ENCODE data around the gene FYN.
"Not testable (repeated sequence)": the region's sequence is repeated elsewhere in the genome, so short reads cannot be mapped to it uniquely, and the experiment has no call there.

The FYN gene

DNA sequence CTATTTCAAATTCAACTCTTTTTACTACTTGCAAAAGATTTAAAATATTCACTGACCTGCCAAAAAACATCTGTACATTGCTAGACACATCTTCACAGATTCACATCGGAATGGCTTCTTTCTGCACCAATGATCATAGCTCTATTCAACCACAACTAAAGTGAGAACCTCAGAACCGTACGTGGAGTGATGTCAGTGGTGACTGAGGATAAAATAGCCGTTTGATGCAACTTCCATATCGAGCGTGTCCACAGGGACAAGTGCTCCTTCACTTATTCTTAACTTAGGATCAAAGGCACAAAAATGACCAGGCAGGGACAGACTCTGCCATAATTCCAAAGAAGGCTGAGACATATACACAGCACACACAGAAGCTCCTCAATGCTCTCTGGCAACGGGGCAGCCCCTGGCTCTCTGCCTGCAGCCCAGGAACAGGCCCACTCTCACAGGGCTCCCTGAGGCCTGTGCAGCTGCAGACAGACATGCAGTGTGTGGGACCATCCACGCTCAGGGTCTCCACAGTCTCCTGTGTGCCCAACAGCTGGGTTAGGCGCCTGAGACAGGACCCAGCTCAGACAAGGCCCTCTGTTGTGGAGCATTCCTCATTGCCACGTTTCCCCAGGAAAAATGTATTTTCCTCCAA is 22.8 kb downstream of the FYN start:
- DNase-seq (ENCODE audit: low spot score), result no peak

DNA sequence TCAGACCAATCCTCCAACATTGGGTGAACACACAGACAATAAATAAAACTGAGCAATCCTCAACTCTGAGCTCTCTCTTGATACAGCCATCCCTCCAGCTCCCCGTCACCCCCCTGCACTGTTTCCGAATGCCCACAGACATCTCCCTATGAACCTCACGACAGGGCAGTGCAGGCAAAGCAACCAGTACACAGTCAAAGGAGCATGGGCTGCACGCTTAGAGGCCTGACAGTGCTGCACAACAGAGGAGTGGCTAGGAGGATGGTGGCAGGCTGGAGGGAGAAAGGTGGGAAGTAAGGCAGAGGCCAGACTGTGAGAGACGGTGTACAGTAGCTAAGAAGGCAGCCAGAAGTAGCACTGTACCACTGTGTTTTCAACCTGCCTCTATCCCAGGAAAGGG is 24.0 kb downstream of the FYN start:
- DNase-seq (ENCODE audit: low spot score), result no peak

DNA sequence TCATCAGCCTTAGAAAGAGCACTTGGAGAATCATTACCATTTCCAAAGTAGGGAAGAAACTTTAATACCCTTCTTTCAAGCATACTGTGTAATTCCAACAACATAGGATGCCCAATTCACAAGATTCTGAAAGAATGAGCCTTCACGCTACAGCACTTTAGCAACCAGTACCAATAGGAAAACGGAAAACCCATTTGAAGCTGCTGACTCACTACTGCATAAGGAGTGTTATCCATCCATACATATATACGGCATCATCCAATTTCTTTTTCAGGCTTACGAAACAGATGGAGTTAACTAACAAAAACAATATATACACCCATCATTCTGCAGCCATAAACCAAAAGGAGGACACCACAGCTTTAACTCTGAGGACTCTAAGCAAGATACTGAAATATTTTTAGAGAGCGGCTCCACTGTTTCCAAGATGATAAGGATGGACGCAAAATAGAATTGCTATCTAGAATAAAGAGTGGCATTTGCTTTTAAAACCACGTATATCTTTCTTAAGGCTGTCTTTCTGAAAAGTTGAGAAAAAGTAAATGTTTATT is 24.9 kb downstream of the FYN start:
- no peak for DNase-seq (ENCODE audit: low spot score)

DNA sequence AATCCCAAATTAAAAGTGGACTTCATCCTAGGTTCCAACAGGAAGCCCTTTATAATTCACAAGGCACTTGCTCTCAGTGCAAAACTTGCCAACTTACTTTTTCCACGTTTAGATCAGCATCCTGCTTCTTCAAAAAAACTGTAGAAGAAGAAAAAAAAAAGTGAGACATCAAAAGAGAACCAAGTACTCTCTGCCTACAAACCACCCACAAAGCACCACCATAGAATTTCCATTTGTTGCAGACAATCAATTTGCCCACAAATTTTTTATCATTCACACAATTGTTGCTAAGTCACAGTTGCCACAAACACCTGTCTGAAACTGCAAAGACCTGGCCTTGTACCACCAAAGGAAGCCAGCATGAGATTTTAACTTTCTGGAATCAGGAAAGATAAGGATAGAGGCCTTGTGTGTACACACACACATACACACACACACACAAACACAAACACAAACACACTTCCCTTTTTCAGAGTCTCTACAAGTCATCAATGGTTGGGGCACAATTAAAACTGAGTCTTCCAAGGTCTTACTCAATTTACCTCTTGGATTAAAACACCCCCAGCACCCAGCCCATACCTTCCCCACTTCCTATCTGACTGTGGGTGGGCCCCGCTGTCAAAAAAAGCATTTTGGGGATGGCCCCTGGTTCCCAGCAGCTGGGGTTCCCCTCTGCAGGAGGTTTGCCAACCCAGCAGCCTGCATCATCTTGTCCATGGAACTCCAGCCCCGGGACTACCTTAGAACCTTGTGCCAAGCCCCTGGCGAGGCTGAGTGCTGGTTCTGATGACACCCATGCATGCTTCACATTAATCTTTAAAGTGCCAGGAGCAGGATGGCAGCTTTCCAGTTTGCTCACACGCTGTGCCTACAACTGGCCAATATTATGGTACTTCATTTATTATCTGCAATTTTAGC is 26.5 kb downstream of the FYN start:
- DNase-seq (ENCODE audit: low spot score), result no peak

DNA sequence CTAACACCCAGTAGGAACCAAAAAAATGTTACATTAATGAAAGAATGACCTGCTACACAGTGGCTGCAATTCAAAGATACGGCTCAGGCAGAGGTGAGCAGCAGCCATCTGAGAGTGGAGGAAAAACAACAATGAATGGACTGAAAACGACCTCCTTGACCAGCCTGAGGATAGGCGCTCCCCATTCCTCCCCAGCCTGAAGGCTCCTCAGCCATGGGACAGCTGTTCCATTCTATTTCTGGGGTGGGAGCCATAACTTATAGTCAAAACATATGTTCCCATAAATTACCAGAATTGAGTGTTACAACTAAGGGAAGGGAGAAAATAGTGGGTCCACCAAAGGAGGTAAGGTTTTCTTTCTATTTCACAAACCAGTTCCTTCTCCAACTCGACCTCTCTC is 27.2 kb downstream of the FYN start:
- no peak for DNase-seq (ENCODE audit: low spot score)

DNA sequence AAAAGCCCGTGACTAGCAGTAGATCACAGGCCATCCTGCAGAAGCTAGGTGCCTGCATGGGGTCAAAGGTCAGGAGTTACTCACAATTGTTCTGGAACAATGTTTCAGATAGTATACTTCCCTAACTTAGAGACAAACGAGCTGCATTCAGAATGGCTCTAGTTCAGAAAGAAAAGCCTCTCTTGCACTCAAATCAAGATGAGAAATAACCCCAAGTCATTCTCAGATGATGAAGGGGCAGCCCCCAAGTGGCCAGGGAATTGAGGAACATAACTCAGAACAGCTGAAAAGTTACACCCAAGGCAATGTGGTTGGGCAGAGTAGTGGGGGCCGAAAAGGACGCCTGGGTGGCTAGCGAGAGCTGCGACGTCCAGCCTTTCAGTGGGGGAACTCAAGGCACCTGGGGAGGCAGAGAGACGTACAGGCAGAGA is 27.8 kb downstream of the FYN start:
- no peak for DNase-seq (ENCODE audit: low spot score)

DNA sequence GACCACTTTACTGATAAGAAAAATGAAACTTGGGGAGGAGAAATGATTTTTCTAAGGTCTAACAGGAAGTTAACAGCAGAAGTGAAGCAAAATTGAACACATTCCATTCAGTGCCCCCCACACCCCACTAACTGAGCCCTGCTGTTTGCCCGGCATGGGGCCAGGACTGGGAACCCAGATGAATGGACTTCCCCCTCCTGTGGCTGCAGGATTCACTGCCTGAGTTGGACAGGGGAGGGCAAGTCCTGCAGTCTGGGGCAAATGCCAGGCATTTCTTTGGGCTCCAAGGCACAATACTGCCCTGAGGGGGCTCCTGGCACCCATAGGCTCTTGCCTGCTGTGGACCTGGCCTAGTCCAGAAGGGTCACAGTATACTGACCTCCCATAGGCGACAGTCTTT is 28.3 kb downstream of the FYN start:
- no peak for DNase-seq (ENCODE audit: low spot score)

DNA sequence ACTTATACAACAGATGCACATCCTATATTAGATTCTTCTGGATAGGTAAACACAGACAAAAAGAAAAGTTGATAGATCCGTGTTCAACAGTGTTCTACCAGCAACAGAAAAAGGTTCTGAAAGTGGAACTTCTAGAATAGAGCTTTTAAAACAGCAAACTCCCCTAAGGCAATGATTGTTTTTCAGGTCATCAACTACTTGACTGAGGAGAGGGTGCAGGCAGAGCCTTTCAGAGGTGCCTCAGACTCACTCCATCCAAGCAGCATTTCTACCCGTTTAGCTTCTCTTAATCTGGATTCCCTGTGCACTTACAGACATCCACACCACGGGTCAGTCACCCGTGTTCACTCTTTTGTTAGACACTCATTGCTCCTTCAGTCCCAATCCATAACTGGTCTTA is 28.9 kb downstream of the FYN start:
- no peak for DNase-seq (ENCODE audit: low spot score)

DNA sequence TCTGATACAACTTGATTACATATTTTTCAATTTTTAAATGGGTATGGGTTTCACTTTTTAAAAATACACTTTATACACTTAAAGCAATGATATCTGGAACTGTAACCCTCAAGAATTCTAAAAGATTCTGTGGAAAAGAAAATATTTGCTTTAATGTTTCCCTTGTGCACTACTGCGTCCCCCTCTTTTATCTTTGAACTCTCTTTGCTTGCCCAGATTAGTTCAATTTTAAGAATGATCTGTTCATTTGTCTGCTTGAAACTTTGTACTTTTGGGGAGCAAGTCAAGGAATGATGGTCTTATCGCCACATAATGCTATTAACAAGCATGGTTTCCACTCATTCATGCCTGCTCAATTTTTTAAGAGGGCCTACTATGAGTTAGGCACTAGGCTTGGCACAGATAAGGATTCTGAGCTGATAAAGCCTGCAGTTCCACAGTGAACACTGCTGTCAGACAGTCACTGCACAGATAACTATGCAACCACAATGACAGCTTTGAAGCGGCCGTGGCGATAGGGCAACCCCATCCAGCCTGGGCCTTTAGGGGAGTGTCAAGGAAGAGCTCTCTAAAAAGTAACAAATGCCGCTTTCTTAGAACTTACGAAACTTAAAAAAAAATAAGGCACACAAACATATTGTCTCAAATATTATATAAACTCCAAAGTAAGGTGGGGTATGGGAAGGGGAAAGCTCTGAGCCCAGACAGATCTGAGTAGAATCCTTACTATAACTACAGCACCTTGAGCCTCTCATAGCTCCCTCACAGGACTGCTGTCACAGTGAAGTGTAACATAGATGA is 29.7 kb downstream of the FYN start:
- no peak for DNase-seq (ENCODE audit: low spot score)

DNA sequence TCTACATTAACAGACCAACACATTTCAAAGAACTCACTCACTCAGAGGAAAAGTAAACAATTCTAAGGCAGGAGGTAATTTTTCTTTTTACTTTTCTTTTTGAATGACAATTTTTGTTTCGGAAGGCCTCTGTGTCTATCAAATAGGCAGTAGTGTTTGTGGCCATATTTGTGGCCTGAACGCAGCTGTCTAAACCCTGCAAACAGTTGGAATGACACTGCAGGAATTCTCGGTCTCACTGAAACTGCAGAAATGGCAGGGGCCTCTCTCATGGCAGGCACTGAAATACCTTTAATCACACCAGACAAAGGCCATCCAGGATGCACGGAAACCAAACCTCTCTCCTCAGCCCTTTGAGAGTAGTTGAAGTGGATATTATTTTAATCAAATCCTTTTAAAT is 30.4 kb downstream of the FYN start:
- DNase-seq (ENCODE audit: low spot score), result no peak

DNA sequence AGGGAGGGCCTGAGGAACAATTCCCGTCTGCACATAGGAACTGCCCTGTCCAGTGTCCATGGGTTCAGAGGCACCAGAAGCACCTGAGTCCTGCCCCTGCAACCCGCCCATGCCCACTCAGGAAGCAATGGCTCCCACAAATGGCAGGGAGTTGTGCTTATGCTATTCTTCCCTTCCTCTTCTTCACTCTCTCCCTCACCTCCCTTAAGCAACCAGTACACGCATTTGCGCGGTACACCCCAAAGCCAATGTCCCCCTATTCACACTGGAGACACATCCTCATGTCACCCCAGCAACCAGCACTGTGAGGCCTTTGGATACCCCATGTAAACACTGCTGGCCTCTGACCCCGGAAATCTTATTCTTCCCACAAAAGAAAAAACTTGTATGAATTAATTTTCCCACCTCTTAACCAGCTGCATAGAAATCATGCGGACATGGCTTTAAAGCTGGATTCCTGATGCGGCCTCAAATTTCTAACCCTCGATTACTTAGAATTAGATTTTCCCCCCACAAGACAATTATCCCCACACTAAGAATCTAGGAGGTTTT is 30.9 kb downstream of the FYN start:
- DNase-seq (ENCODE audit: low spot score), result no peak

DNA sequence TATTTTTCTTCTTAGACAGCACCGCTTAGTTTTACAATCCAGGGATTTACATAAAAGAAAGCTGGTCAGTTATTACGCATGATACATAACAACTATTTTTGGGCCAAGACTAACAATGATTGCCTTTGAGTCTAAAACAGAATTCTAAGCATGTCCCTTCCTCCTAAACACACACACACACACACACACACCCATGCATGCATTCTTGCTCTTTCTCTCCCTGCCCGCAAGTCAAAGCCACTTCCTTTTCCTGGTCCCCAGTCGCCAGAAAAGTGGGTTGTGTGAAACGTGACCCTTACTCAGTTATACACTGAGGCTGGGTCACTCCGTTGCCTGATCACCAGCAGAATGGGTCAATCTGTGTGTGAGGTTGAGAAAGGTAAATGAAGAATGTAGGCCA is 31.4 kb downstream of the FYN start:
- DNase-seq (ENCODE audit: low spot score), result no peak

DNA sequence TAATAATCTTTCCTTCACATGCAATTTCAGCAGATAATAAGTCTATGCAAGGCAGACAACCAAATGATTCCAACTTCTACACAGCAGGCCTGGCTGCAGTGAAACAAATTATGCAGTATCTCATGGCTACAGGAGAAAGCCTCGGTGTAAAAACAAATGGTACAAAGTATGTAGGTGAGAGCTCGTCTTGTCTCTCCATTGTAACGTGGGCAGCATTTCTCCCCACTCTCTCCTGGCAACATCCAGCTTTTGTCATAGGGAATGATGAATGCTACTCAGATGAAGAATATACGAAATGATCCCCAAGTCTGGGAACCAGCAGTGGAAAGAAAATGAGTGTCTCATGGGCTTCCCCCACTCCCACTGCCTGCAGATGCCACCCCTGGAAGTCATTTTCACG is 32.4 kb downstream of the FYN start:
- no peak for DNase-seq (ENCODE audit: low spot score)

DNA sequence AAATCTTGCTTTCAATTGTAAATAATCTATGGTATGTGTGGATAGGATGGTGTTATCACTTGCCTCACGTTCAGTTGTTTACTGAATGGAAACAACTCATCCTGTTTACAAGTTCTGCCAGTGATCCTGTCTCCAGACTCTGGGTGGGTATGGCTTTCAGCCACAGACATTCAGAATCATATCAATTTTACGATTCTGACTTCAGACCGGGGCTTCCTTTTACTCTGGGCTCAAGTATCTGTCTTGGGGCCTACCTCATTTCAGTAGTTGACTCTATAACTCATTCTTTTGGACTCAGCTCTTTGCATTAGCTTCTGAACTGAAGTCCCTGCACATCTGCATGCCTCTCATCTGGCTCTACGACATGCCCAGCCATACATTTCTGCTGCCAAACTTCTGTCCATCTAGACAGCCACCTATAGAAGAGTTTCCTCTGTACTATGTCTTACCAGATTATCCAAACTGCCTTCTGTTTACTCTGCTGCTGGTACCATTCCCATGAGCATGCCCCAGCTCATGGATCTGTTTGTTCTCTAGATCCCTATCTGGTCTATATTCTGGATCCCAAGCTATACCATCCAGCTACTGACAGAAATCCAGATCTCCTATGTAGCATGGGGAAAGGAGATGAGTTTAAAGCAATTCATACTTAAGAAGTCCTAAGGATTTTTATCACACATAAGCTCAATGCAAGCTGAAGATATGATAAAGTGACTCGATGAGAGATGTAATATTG is 34.3 kb downstream of the FYN start:
- DNase-seq (ENCODE audit: low spot score), result no peak

DNA sequence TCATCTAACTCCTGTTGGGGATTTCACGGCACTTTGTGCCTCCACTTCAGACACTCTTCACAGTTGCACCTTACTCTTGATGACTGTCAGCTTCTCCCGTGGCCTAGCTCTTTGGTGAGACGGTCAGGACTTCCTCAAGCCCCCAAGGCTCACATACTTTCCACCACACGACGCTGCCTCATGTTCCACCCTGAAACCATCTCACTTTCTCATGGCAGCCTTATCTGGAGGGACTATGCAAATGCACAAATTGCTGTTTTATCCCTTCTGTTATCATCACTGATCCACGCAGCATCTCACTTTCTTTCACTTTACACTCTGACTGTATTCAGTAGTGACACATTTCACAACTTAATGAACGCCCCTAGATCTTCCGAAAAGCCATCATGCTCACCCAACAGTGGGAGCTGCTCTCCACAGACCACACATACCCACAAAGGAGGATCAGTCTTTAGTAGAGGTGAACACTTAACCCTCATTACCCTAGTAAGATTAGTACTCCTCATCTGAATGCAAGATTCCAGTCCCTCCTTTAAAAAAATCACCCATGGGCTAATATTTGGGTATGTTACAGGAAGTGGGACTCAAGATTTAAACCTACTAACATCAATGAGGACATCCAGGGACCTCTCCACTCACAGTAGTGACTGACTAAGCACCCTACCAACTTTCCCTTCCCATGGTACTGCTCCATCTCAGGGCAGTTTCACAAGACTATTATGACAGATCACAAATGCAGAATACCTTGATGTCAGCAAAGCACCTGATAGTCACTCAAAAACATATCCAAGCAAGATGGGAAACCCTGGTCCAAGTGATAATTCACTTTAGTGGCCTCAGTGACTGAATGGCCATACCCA is 35.4 kb downstream of the FYN start:
- no peak for DNase-seq (ENCODE audit: low spot score)

DNA sequence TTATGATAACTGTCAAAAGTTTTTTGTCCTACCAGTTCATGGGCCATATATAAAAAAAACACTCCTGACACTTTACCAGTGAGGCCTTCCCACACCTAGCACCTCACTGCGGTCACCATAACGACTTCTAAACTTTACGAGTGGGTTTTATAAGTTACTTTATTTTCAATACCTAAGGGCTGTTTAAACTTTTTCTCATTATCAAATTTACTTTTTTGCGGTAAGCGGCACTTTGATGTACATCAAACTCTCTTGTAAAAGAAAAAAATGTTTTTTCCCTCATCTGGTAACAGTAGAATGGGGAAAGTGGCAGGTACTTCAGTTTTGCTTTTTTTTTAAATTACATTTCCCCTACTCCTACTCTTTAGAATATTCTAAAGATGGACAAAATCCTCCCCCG is 36.2 kb downstream of the FYN start:
- DNase-seq (ENCODE audit: low spot score), result no peak

DNA sequence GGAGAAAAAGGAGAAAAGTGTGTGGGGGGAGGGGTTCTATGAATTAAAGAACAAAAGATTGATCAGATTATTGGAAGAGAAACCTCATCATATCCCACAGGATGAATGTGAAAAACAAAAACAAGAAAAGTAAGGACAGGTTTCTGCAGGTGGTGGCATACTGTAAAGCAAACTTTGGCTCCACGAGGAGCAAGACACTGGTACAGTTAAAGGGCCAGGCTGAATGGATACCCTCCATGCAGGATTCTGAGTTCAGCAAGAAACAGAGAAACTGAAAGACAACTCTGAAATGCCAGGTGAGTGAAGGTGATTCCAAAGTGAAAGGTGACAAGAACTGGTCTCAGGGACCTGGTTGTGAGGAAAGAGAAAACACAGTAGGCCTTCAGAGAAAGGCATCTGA is 37.4 kb downstream of the FYN start:
- no peak for DNase-seq (ENCODE audit: low spot score)

DNA sequence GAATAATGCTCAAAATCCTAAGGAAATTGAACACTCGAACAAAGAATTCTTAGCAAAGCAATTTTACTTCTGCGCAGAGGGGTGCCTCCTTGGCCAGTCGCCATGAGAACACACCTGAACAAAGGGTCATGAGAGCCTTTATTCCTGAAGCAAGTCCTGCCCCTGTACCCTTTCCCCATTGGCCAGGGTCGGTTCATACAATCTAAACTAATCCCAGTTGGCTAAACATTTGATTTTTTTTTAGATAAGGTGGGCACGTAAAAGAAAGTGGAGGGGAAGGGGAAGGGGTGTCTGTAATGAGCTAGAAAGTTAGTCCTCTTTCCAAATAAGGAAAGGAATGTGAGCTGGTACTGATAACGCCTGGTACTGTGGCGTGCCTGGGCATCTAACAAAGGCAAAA is 37.9 kb downstream of the FYN start:
- DNase-seq (ENCODE audit: low spot score), result not testable (repeated sequence)

DNA sequence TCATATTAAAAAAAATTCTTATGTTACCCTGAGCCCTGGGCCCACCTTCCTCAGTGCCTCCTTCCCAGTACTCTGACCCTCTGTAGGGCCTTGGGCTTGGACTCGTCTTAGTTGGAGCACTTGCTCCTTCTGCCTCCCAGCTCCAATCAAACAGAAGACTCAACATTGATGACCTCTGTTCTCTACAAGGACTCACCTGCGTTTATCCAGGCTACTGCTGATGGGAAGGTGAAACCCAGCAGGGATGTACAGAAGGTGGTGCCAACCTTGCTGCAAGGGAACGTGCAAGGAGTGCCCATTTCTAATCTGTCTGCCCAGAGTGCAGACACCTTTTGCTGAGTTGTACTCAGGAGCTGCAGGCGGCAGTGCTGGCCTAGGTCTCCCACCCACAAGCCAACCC is 38.9 kb downstream of the FYN start:
- no peak for DNase-seq (ENCODE audit: low spot score)

DNA sequence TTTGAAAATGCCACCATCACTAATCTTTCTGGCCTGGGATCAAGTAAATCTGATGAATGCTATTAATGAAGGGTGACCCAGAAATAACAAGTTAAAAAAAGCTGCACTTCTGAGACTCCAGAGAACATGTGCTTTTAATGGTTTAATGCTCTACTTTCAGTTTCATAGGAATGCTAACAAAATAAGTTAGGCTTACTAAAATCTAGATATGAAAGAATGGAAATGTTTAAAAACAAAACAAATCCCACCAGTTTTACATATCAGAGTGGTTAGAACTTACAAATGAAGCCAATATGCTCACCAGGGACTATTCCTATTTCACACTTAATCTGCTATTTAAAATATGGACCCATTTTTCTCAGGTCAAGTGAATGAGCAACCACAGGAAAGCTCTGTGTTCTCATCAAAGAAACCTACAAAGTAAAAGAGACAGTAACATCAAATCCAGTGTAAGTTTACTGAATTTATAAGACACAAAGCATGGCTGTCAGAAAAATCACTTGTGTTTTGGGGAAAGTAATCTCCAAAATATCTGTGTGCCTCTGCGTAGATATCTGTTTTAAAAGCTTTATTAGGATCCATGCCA is 40.3 kb downstream of the FYN start:
- DNase-seq (ENCODE audit: low spot score), result no peak

Measured in left forelimb (tissue), 1 donor.